ENCODE data around the gene AGR2. TPM values are rescaled to one million over a fixed set of nuclear protein-coding genes. Genes with fewer than 3 reads are reported as not detected.
"Not testable (repeated sequence)": the region's sequence is repeated elsewhere in the genome, so short reads cannot be mapped to it uniquely, and the experiment has no call there.

AGR2 gene
- not detected for total RNA-seq

- Mint-ChIP-seq H3K9me3 (no peaks in the 10 kb centered on the region), H3K4me3 (no peak within 1 kb of the TSS), H3K27me3 (peaks cover 21% of the 10 kb centered on the region), H3K36me3 (no peaks in the 10 kb centered on the region), H3K4me1 (no peaks in the 10 kb centered on the region), H3K27ac (no peak within 1 kb of the TSS)
- no peak for DNase-seq
- POLR2A ChIA-PET, result no interaction called here
- no peak for ATAC-seq (ENCODE audit: low read depth)
These were observed at the start of gene AGR2 for GRCh38 chr7:16804674-16805439. AGR2 (minus strand) TSS chr7:16804999; CDS start chr7:16801796, 3,203 bp downstream.

- H3K27me3 Mint-ChIP-seq, result peaks cover 28% of the 10 kb centered on the region
- H3K4me1 Mint-ChIP-seq; H3K9me3 Mint-ChIP-seq; POLR2A ChIA-PET; H3K36me3 Mint-ChIP-seq; DNase-seq; H3K4me3 Mint-ChIP-seq; H3K27ac Mint-ChIP-seq; ATAC-seq (ENCODE audit: low read depth): not testable (repeated sequence)
These were observed 48.4 kb upstream of the AGR2 start for GRCh38 chr7:16853189-16853588.

GRCh38 chr7:16851829-16852228 lies 47.0 kb upstream of the AGR2 start:
- POLR2A ChIA-PET, result no interaction called here
- H3K4me3 Mint-ChIP-seq, result no peak overlapping the region
- no peaks in the 10 kb centered on the region for H3K4me1 Mint-ChIP-seq
- no peak for ATAC-seq (ENCODE audit: low read depth)
- no peak overlapping the region for H3K27ac Mint-ChIP-seq
- no peaks in the 10 kb centered on the region for H3K9me3 Mint-ChIP-seq
- H3K36me3 Mint-ChIP-seq, result no peaks in the 10 kb centered on the region
- peaks cover 32% of the 10 kb centered on the region for H3K27me3 Mint-ChIP-seq
- DNase-seq, result no peak

GRCh38 chr7:16850614-16851466 lies 46.0 kb upstream of the AGR2 start:
- DNase-seq, result no peak
- ATAC-seq (ENCODE audit: low read depth), result no peak
- no peaks in the 10 kb centered on the region for H3K36me3 Mint-ChIP-seq
- peaks cover 37% of the 10 kb centered on the region for H3K27me3 Mint-ChIP-seq
- no peak overlapping the region for H3K4me3 Mint-ChIP-seq
- POLR2A ChIA-PET, result no interaction called here
- H3K27ac Mint-ChIP-seq, result no peak overlapping the region
- no peaks in the 10 kb centered on the region for H3K4me1 Mint-ChIP-seq
- no peaks in the 10 kb centered on the region for H3K9me3 Mint-ChIP-seq

GRCh38 chr7:16849296-16850148 lies 44.7 kb upstream of the AGR2 start:
- ATAC-seq (ENCODE audit: low read depth) (no peak), DNase-seq (no peak)
- Mint-ChIP-seq H3K27ac (no peak overlapping the region), H3K4me3 (no peak overlapping the region), H3K4me1 (no peaks in the 10 kb centered on the region), H3K36me3 (no peaks in the 10 kb centered on the region), H3K9me3 (no peaks in the 10 kb centered on the region), H3K27me3 (peaks cover 40% of the 10 kb centered on the region)
- POLR2A ChIA-PET, result no interaction called here

GRCh38 chr7:16847381-16847860 lies 42.6 kb upstream of the AGR2 start:
- ATAC-seq (ENCODE audit: low read depth) (no peak), DNase-seq (no peak)
- Mint-ChIP-seq H3K36me3 (no peaks in the 10 kb centered on the region), H3K4me3 (no peak overlapping the region), H3K9me3 (no peaks in the 10 kb centered on the region), H3K27me3 (peaks cover 36% of the 10 kb centered on the region), H3K27ac (no peak overlapping the region), H3K4me1 (no peaks in the 10 kb centered on the region)
- POLR2A ChIA-PET, result no interaction called here

GRCh38 chr7:16846601-16847165 lies 41.9 kb upstream of the AGR2 start:
- no peaks in the 10 kb centered on the region for H3K9me3 Mint-ChIP-seq
- POLR2A ChIA-PET, result no interaction called here
- H3K36me3 Mint-ChIP-seq, result no peaks in the 10 kb centered on the region
- ATAC-seq (ENCODE audit: low read depth) (no peak), DNase-seq (no peak)
- no peaks in the 10 kb centered on the region for H3K4me1 Mint-ChIP-seq
- H3K27me3 Mint-ChIP-seq, result peaks cover 32% of the 10 kb centered on the region
- H3K27ac Mint-ChIP-seq, result no peak overlapping the region
- no peak overlapping the region for H3K4me3 Mint-ChIP-seq

- H3K27ac Mint-ChIP-seq, result no peak overlapping the region
- H3K9me3 Mint-ChIP-seq, result no peaks in the 10 kb centered on the region
- no peak overlapping the region for H3K4me3 Mint-ChIP-seq
- H3K36me3 Mint-ChIP-seq, result no peaks in the 10 kb centered on the region
- H3K4me1 Mint-ChIP-seq, result no peaks in the 10 kb centered on the region
- ATAC-seq (ENCODE audit: low read depth) (no peak), DNase-seq (no peak)
- peaks cover 31% of the 10 kb centered on the region for H3K27me3 Mint-ChIP-seq
- POLR2A ChIA-PET, result no interaction called here
These were observed 40.9 kb upstream of the AGR2 start for GRCh38 chr7:16845746-16846145.

GRCh38 chr7:16841681-16842080 lies 36.9 kb upstream of the AGR2 start:
- DNase-seq (no peak), ATAC-seq (ENCODE audit: low read depth) (no peak)
- POLR2A ChIA-PET, result no interaction called here
- Mint-ChIP-seq H3K4me1 (no peaks in the 10 kb centered on the region), H3K27me3 (peaks cover 20% of the 10 kb centered on the region), H3K9me3 (no peaks in the 10 kb centered on the region), H3K27ac (no peak overlapping the region), H3K4me3 (no peak overlapping the region), H3K36me3 (no peaks in the 10 kb centered on the region)

GRCh38 chr7:16840094-16840493 lies 35.3 kb upstream of the AGR2 start:
- POLR2A ChIA-PET, result no interaction called here
- DNase-seq, result no peak
- ATAC-seq (ENCODE audit: low read depth), result no peak
- H3K27me3 Mint-ChIP-seq, result peaks cover 11% of the 10 kb centered on the region
- H3K27ac Mint-ChIP-seq, result no peak overlapping the region
- no peaks in the 10 kb centered on the region for H3K36me3 Mint-ChIP-seq
- H3K9me3 Mint-ChIP-seq, result no peaks in the 10 kb centered on the region
- H3K4me3 Mint-ChIP-seq, result no peak overlapping the region
- no peaks in the 10 kb centered on the region for H3K4me1 Mint-ChIP-seq

GRCh38 chr7:16839646-16840045 lies 34.8 kb upstream of the AGR2 start:
- Mint-ChIP-seq H3K4me1 (no peaks in the 10 kb centered on the region), H3K27ac (no peak overlapping the region), H3K27me3 (peaks cover 11% of the 10 kb centered on the region), H3K4me3 (no peak overlapping the region), H3K36me3 (no peaks in the 10 kb centered on the region), H3K9me3 (no peaks in the 10 kb centered on the region)
- DNase-seq (no peak), ATAC-seq (ENCODE audit: low read depth) (no peak)
- POLR2A ChIA-PET, result no interaction called here

- POLR2A ChIA-PET, result no interaction called here
- Mint-ChIP-seq H3K4me1 (no peaks in the 10 kb centered on the region), H3K9me3 (no peaks in the 10 kb centered on the region), H3K27ac (no peak overlapping the region), H3K36me3 (no peaks in the 10 kb centered on the region), H3K4me3 (no peak overlapping the region), H3K27me3 (peaks cover 11% of the 10 kb centered on the region)
- DNase-seq, result no peak
- ATAC-seq (ENCODE audit: low read depth), result no peak
These were observed 34.1 kb upstream of the AGR2 start for GRCh38 chr7:16838891-16839290.

- H3K4me1 Mint-ChIP-seq, result no peaks in the 10 kb centered on the region
- H3K27me3 Mint-ChIP-seq, result peaks cover 11% of the 10 kb centered on the region
- ATAC-seq (ENCODE audit: low read depth) (no peak), DNase-seq (no peak)
- no peak overlapping the region for H3K4me3 Mint-ChIP-seq
- H3K9me3 Mint-ChIP-seq, result no peaks in the 10 kb centered on the region
- no peak overlapping the region for H3K27ac Mint-ChIP-seq
- H3K36me3 Mint-ChIP-seq, result no peaks in the 10 kb centered on the region
- POLR2A ChIA-PET, result no interaction called here
These were observed 33.6 kb upstream of the AGR2 start for GRCh38 chr7:16838386-16838785.

Measured in activated naive CD8-positive, alpha-beta T cell treated with anti-CD3 and anti-CD28 coated beads, Interleukin-2, amount 10 ng/mL, durations not matched to agents 7 days and 5 days (primary cell).